Activated CD4-positive, alpha-beta memory T cell treated with anti-CD3 and anti-CD28 coated beads for 36 hours (primary cell): ENCODE measurements around the gene MAML2. TPM values are rescaled to one million over a fixed set of nuclear protein-coding genes. Genes with fewer than 3 reads are reported as not detected.

Experiments used
- CTCF ChIA-PET: fragments of 350-600 bp; sonication (Branson Sonifier 250); formaldehyde crosslinking; loops from one replicate; lab custom pipeline; 2021; ENCODE audit warnings: antibody characterized with exemption, inconsistent platforms; lab: Charles Lee
- POLR2A ChIA-PET: fragments of 350-600 bp; sonication (Branson Sonifier 250); formaldehyde crosslinking; loops from one replicate; lab custom pipeline; 2021; ENCODE audit warnings: antibody characterized with exemption; lab: Charles Lee
- DNase-seq: peaks from one replicate; pipeline ENCODE4 v3.0.0-alpha.2; 2020
- H3K27ac Mint-ChIP-seq: one replicate; pipeline ENCODE4 v1.8.0; 2021; ENCODE audit warnings: mixed read lengths
- H3K27me3 Mint-ChIP-seq: one replicate; pipeline ENCODE4 v1.8.0; 2021; ENCODE audit warnings: mixed read lengths
- H3K36me3 Mint-ChIP-seq: one replicate; pipeline ENCODE4 v1.8.0; 2021; ENCODE audit warnings: mixed read lengths
- H3K4me1 Mint-ChIP-seq: one replicate; pipeline ENCODE4 v1.8.0; 2021; ENCODE audit warnings: low read depth, mixed read lengths
- H3K4me3 Mint-ChIP-seq: one replicate; pipeline ENCODE4 v1.8.0; 2021; ENCODE audit warnings: mild to moderate bottlenecking, mixed read lengths
- H3K9me3 Mint-ChIP-seq: one replicate; pipeline ENCODE4 v1.8.0; 2021; ENCODE audit warnings: mixed read lengths
- intact Hi-C: fragments of 100-400 bp; cut with micrococcal nuclease; formaldehyde crosslinking; loops from one replicate; pipeline ENCODE4 v1.15.1; 2023
- total RNA-seq, 2 experiments: library from RNA; stranded (reverse); gene quantifications; one replicate each; pipeline ENCODE4 v1.2.3, GENCODE V29; 2021

Gene MAML2
- total RNA-seq, 2 experiments from 2014 or later, result 24.2 TPM

GRCh38 chr11:96141626-96142025, 201.4 kb downstream of the MAML2 start:
- H3K4me3 Mint-ChIP-seq, result no peak overlapping the region
- POLR2A ChIA-PET, result no interaction called here
- H3K27ac Mint-ChIP-seq, result no peak overlapping the region
- intact Hi-C loops, result no loop called here
- H3K4me1 Mint-ChIP-seq, result peaks cover 62% of the 10 kb centered on the region
- no peaks in the 10 kb centered on the region for H3K9me3 Mint-ChIP-seq
- DNase-seq, result no peak
- H3K27me3 Mint-ChIP-seq, result no peaks in the 10 kb centered on the region
- H3K36me3 Mint-ChIP-seq, result peaks cover 11% of the 10 kb centered on the region
- CTCF ChIA-PET, result no interaction called here

DNA sequence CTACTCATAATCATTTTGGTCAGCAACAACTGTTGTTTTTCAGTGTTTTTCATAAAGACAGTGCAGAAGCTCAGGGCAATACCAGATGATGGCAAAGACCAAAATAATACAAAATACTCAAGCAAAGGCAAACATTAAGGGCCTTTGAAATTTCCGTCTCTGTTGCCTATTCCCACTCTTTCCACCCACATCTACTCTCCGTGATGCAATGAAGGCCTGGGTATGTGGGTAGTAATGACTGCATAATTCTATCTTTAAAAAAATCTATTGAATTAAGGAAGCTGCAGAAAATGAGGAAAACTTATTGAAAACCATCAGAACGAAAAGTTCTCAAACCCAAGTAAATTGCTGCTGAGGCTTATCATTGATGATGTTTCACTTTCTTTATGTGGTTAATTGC, 203.3 kb downstream of the MAML2 start:
- H3K27me3 Mint-ChIP-seq, result no peaks in the 10 kb centered on the region
- POLR2A ChIA-PET, result interaction anchor here (0.6 kb wide), 1 partner anchor 203 kb away, joined by 3 read pairs; the partner anchor contains the start of gene MAML2
- no peaks in the 10 kb centered on the region for H3K9me3 Mint-ChIP-seq
- peak overlapping the region; percentile 80 for H3K27ac Mint-ChIP-seq
- intact Hi-C loops, result no loop called here
- peaks cover 11% of the 10 kb centered on the region for H3K36me3 Mint-ChIP-seq
- H3K4me3 Mint-ChIP-seq, result peak overlapping the region; percentile 42
- DNase-seq, result no peak
- CTCF ChIA-PET, result interaction anchor here (1.0 to 1.4 kb wide), 2 partner anchors 16 to 199 kb away, joined by 3 read pairs; no protein-coding TSS in a partner anchor
- H3K4me1 Mint-ChIP-seq, result peaks cover 71% of the 10 kb centered on the region

DNA sequence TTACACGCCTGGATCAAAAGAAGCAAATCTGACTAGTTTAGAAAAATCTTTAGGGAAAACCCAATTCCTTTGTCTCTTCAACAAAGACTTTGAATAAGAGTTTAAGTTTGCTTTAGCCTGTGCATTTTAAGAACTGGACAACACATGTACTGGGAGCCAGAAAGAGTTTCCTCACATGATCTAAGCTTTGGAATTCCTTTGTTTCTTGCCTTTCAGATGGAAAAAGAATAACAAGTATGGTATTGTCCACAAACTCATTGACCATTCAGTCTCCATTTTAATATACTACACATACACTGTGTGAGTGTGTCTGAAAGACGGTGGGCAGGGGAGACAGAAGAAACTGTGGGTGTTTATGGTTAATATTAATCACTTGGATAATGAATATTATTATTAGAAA, 205.6 kb downstream of the MAML2 start:
- POLR2A ChIA-PET, result no interaction called here
- Mint-ChIP-seq H3K4me3 (no peak overlapping the region), H3K9me3 (no peaks in the 10 kb centered on the region), H3K27me3 (no peaks in the 10 kb centered on the region), H3K36me3 (peaks cover 11% of the 10 kb centered on the region), H3K4me1 (peaks cover 74% of the 10 kb centered on the region), H3K27ac (peak overlapping the region; percentile 89)
- no peak for DNase-seq
- CTCF ChIA-PET, result no interaction called here
- intact Hi-C loops, result loop anchor here (2.0 kb wide), 1 partner anchor 25 kb away; no protein-coding TSS in a partner anchor

DNA sequence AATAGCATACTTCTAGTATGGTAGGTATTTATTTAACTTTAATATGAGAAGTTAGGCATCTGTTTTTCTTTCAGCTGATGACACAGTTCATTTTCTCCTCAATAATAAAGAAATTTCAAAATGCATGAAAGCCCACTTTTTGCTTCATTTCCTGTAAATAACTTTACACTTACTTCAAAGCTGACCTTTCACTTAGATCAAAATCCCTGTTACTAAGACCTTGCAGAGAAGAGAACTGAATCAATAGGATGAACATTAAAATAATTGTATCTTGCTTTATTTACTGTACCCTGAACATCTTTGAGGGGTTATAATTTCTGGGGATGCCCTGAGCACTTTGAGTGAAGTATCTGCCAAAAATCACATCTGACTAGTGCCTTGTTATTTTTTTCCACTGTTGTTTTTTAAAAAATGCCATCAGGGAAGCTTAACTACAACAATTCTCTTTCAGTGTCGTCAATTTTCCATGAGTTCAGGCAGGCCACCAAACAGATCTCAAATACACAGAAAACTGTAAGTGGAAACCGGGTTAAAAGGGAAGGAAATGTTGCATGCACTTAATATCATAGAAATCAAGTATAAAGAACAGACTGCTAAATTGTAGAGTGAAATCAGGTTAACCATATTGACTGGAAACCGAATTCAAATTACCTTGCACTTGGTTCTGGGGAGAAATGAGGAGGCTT, 206.2 kb downstream of the MAML2 start:
- CTCF ChIA-PET, result no interaction called here
- H3K27ac Mint-ChIP-seq, result peak overlapping the region; percentile 89

GRCh38 chr11:96134602-96135001, 208.4 kb downstream of the MAML2 start:
- ChIA-PET POLR2A (no interaction called here), CTCF (no interaction called here)
- no peak overlapping the region for H3K4me3 Mint-ChIP-seq
- no peak overlapping the region for H3K27ac Mint-ChIP-seq
- DNase-seq, result no peak
- H3K27me3 Mint-ChIP-seq, result no peaks in the 10 kb centered on the region
- H3K4me1 Mint-ChIP-seq, result peaks cover 66% of the 10 kb centered on the region
- intact Hi-C loops, result no loop called here
- H3K36me3 Mint-ChIP-seq, result peaks cover 16% of the 10 kb centered on the region
- H3K9me3 Mint-ChIP-seq, result no peaks in the 10 kb centered on the region

More for the DNA sequence above, 206.2 kb downstream of the MAML2 start:
- no peaks in the 10 kb centered on the region for H3K27me3 Mint-ChIP-seq
- intact Hi-C loops, result loop anchor here (2.0 kb wide), 1 partner anchor 24 kb away; no protein-coding TSS in a partner anchor
- DNase-seq, result no peak
- H3K4me3 Mint-ChIP-seq, result peak overlapping the region; percentile 22
- H3K4me1 Mint-ChIP-seq, result peaks cover 74% of the 10 kb centered on the region
- POLR2A ChIA-PET, result no interaction called here
- H3K36me3 Mint-ChIP-seq, result peaks cover 11% of the 10 kb centered on the region
- H3K9me3 Mint-ChIP-seq, result no peaks in the 10 kb centered on the region

DNA sequence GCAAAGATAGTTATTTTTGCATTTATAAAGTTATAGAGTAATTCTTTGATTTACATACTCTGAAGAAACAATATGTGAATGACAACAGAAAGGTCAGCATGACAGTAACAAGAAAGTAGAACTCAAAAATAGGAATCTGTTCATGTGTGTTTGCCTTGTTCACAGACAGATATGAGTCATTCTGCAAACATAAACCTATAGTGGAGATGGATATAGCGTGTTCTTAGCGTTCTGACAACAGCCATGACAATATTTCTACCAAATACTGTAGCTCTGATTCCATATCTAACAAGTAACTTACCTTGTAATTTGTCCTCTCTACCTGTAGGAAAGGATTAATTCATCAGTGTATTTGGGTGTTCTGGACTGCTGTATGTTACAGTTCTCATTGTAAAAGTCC, 210.6 kb downstream of the MAML2 start:
- no peak overlapping the region for H3K27ac Mint-ChIP-seq
- no peaks in the 10 kb centered on the region for H3K27me3 Mint-ChIP-seq
- ChIA-PET CTCF (no interaction called here), POLR2A (no interaction called here)
- intact Hi-C loops, result no loop called here
- no peak overlapping the region for H3K4me3 Mint-ChIP-seq
- no peak for DNase-seq
- H3K9me3 Mint-ChIP-seq, result no peaks in the 10 kb centered on the region
- peaks cover 59% of the 10 kb centered on the region for H3K4me1 Mint-ChIP-seq
- H3K36me3 Mint-ChIP-seq, result peaks cover 22% of the 10 kb centered on the region

DNA sequence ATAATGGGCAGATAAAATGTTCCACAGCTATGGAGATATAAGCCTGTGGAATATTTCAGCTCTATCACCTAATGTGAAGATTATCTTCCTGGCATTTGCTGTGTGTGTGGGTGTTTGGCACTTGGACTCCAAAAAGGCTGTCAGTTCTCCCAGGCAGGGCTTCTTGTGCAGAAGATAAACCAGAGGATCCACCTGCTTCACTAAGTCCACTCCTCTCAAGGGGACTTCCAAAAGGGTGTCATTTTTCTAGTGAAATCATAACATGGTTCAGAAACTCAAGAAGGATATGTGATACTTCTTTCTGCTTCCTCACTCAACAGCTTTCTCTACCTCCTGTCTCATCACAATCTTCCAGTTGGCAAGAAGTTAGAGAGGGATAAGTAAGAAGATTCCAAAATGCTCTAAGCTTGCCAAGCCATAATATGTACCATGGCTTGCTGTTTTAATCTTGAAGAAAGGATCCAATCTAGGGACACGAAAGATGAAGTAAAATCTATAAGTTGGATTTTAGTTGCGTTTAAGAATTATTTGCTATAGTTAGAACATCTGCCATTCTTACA, 212.9 kb downstream of the MAML2 start:
- Mint-ChIP-seq H3K4me3 (no peak overlapping the region), H3K27ac (peak overlapping the region; percentile 77), H3K36me3 (peaks cover 15% of the 10 kb centered on the region), H3K9me3 (no peaks in the 10 kb centered on the region), H3K4me1 (peaks cover 56% of the 10 kb centered on the region), H3K27me3 (no peaks in the 10 kb centered on the region)
- ChIA-PET POLR2A (interaction anchor here (0.6 kb wide), 1 partner anchor 17 kb away, joined by 3 read pairs; no protein-coding TSS in a partner anchor), CTCF (interaction anchor here (1.7 kb wide), 1 partner anchor 75 kb away, joined by 7 read pairs; no protein-coding TSS in a partner anchor)
- intact Hi-C loops, result no loop called here
- no peak for DNase-seq

DNA sequence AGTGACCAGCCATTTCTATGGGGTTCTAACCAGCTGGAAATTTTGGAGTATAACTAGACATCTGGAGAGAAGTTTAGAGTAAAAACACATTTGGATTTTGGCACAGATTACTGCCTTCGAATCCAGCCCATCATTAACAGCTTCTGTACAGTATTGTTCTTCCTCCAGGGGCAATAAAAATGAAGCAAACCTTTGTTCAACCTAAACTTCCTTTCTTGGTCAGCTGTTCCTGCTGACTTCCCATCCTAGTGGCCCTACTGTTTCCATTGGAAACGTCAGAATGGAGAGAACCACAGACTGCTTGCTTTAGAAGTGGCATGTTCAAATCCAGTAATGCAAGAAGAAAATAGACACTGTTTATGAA, 215.4 kb downstream of the MAML2 start:
- ChIA-PET POLR2A (no interaction called here), CTCF (interaction anchor here (1.8 kb wide), 1 partner anchor 214 kb away, joined by 4 read pairs; no protein-coding TSS in a partner anchor)
- Mint-ChIP-seq H3K4me1 (peaks cover 62% of the 10 kb centered on the region), H3K36me3 (peaks cover 19% of the 10 kb centered on the region), H3K9me3 (no peaks in the 10 kb centered on the region), H3K27me3 (no peaks in the 10 kb centered on the region), H3K27ac (peak overlapping the region; percentile 29), H3K4me3 (no peak overlapping the region)
- intact Hi-C loops, result no loop called here
- DNase-seq, result no peak

GRCh38 chr11:96126917-96127595, 215.9 kb downstream of the MAML2 start:
- peaks cover 21% of the 10 kb centered on the region for H3K36me3 Mint-ChIP-seq
- CTCF ChIA-PET, result interaction anchor here (0.6 to 1.8 kb wide), 2 partner anchors 65 to 215 kb away, joined by 3 to 4 read pairs; no protein-coding TSS in a partner anchor
- no peaks in the 10 kb centered on the region for H3K9me3 Mint-ChIP-seq

DNA sequence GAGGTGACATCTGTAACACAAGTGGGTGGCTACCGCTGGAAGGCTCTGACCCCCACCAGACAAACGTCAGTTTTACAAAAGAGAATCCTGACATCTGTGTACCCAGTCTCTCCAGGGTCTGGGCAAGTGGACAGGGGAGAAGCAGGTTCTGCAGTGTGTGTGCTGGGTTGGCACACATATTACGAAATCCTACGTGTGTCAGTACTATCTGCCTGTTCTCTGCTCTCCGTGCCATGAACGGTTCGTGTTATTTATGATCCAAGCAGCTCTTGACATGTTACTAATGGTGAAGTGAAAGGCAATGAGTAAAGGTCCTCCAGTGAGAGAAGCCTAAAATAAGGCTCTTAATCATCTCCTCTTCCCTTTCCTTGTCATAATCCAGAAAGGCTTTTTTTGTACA, 217.6 kb downstream of the MAML2 start:
- DNase-seq, result no peak
- Mint-ChIP-seq H3K9me3 (no peaks in the 10 kb centered on the region), H3K4me3 (no peak overlapping the region), H3K27me3 (no peaks in the 10 kb centered on the region), H3K27ac (peak overlapping the region; percentile 18), H3K36me3 (peaks cover 20% of the 10 kb centered on the region), H3K4me1 (peaks cover 55% of the 10 kb centered on the region)
- ChIA-PET CTCF (no interaction called here), POLR2A (no interaction called here)
- intact Hi-C loops, result no loop called here

More at GRCh38 chr11:96126917-96127595, 215.9 kb downstream of the MAML2 start:
- Mint-ChIP-seq H3K4me1 (peaks cover 59% of the 10 kb centered on the region), H3K27ac (peak overlapping the region; percentile 57), H3K4me3 (no peak overlapping the region), H3K27me3 (no peaks in the 10 kb centered on the region)
- intact Hi-C loops, result no loop called here
- no peak for DNase-seq
- POLR2A ChIA-PET, result no interaction called here

DNA sequence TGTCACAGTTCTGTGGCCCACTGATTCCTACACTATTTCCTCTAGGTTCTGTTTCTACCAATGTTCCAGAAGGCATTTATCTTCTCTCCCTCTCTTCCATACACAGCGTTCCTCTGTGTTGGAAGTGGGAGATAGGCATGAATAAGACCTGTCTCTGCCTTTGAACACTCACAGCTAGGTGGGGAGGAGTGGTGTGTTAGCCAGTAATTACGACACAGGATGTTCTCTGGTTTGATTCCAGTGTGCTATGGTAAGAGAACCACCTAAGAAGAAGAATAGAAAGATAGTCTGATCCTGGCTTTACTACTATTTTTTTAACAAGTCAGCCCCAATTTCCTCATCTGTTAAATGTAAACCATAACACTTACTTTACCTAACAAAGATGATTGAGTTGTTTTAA, 218.8 kb downstream of the MAML2 start:
- no peak for DNase-seq
- intact Hi-C loops, result no loop called here
- no peak overlapping the region for H3K27ac Mint-ChIP-seq

DNA sequence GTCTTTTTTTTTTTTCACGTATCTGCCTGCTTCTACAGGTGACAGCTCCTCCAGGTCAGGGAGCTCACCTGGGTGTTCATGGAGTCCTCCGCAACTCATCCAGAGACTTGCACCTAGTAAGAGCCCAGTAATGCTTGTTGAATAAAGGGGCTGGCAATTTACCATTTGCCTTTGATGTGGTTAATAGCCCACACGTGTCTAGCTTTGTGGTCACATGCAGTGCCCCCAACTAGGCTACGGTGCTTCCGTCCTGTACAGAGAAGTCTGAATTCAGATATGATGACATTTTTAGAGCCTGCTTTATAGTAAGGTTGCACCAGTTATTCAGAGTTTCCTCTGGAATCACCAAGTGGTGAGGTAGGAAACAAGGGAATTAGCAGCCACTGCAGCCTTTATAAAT, 219.7 kb downstream of the MAML2 start:
- no peaks in the 10 kb centered on the region for H3K9me3 Mint-ChIP-seq
- peaks cover 44% of the 10 kb centered on the region for H3K4me1 Mint-ChIP-seq
- DNase-seq, result no peak
- H3K27me3 Mint-ChIP-seq, result no peaks in the 10 kb centered on the region
- peaks cover 14% of the 10 kb centered on the region for H3K36me3 Mint-ChIP-seq
- ChIA-PET CTCF (interaction anchor here (0.7 to 1.5 kb wide), 2 partner anchors 8 to 220 kb away, joined by 3 to 4 read pairs; partner anchors contain the start of gene MAML2), POLR2A (interaction anchor here (0.6 kb wide), 1 partner anchor 103 kb away, joined by 3 read pairs; no protein-coding TSS in a partner anchor)
- intact Hi-C loops, result no loop called here
- no peak overlapping the region for H3K27ac Mint-ChIP-seq
- no peak overlapping the region for H3K4me3 Mint-ChIP-seq

More for the DNA sequence above, 218.8 kb downstream of the MAML2 start:
- POLR2A ChIA-PET, result interaction anchor here (0.5 to 0.6 kb wide), 2 partner anchors 38 to 102 kb away, joined by 3 read pairs; no protein-coding TSS in a partner anchor
- H3K4me3 Mint-ChIP-seq, result no peak overlapping the region
- peaks cover 47% of the 10 kb centered on the region for H3K4me1 Mint-ChIP-seq
- H3K27me3 Mint-ChIP-seq, result no peaks in the 10 kb centered on the region
- CTCF ChIA-PET, result interaction anchor here (1.5 kb wide), 1 partner anchor 219 kb away, joined by 4 read pairs; the partner anchor contains the start of gene MAML2
- peaks cover 16% of the 10 kb centered on the region for H3K36me3 Mint-ChIP-seq
- H3K9me3 Mint-ChIP-seq, result no peaks in the 10 kb centered on the region
